ENCODE data around the gene YY1. TPM values are rescaled to one million over a fixed set of nuclear protein-coding genes. Genes with fewer than 3 reads are reported as not detected.
"Not testable (repeated sequence)": the region's sequence is repeated elsewhere in the genome, so short reads cannot be mapped to it uniquely, and the experiment has no call there.

YY1 gene
- polyA plus RNA-seq, 1 experiment: 45.6 TPM

- no peaks in the 10 kb centered on the region for H3K27me3 ChIP-seq (ENCODE audit: control insufficient read depth, insufficient read depth, low read length)
- no peak overlapping the region for H3K27ac ChIP-seq (ENCODE audit: low read depth, low read length)
- no peaks in the 10 kb centered on the region for H3K9me3 ChIP-seq (ENCODE audit: control insufficient read depth, insufficient read depth, low read length)
- CTCF ChIA-PET: no interaction called here
- TF ChIP-seq CTCF (IDR thresholded peaks at IDR 0.05; ENCODE audit: low read depth, low read length): no peak
- POLR2A ChIA-PET: no interaction called here
- no peak overlapping the region for H3K4me3 ChIP-seq (ENCODE audit: low read depth, low read length)
- DNase-seq (ENCODE audit: low read depth, low spot score): no peak
These were observed 37.2 kb upstream of the YY1 start for GRCh38 chr14:100201701-100202100.

GRCh38 chr14:100202712-100203111, 36.2 kb upstream of the YY1 start:
- ChIA-PET CTCF (interaction anchor here (2.2 kb wide), 1 partner anchor 9 kb away, joined by 24 read pairs; no protein-coding TSS in a partner anchor), POLR2A (no interaction called here)
- TF ChIP-seq CTCF (IDR thresholded peaks at IDR 0.05; ENCODE audit: low read depth, low read length): no peak
- Histone ChIP-seq H3K4me3 (ENCODE audit: low read depth, low read length) (no peak overlapping the region), H3K9me3 (ENCODE audit: control insufficient read depth, insufficient read depth, low read length) (0 out of 2 replicates have a peak, but pooled peaks cover 2% of the 10 kb centered on the region), H3K27me3 (ENCODE audit: control insufficient read depth, insufficient read depth, low read length) (no peaks in the 10 kb centered on the region), H3K27ac (ENCODE audit: low read depth, low read length) (no peak overlapping the region)
- no peak for DNase-seq (ENCODE audit: low read depth, low spot score)

- no peak for DNase-seq (ENCODE audit: low read depth, low spot score)
- CTCF ChIA-PET: interaction anchor here (2.2 kb wide), 1 partner anchor 10 kb away, joined by 24 read pairs; no protein-coding TSS in a partner anchor
- H3K27me3 ChIP-seq (ENCODE audit: control insufficient read depth, insufficient read depth, low read length): no peaks in the 10 kb centered on the region
- no peak for TF ChIP-seq CTCF (IDR thresholded peaks at IDR 0.05; ENCODE audit: low read depth, low read length)
- H3K27ac ChIP-seq (ENCODE audit: low read depth, low read length): no peak overlapping the region
- no peak overlapping the region for H3K4me3 ChIP-seq (ENCODE audit: low read depth, low read length)
- peaks cover 6% of the 10 kb centered on the region; the same call in 1 of the 2 replicates for H3K9me3 ChIP-seq (ENCODE audit: control insufficient read depth, insufficient read depth, low read length)
- POLR2A ChIA-PET: no interaction called here
These were observed 35.8 kb upstream of the YY1 start for GRCh38 chr14:100203146-100203545.

- Histone ChIP-seq H3K27me3 (ENCODE audit: control insufficient read depth, insufficient read depth, low read length) (no peaks in the 10 kb centered on the region), H3K27ac (ENCODE audit: low read depth, low read length) (no peak overlapping the region), H3K9me3 (ENCODE audit: control insufficient read depth, insufficient read depth, low read length) (peaks cover 6% of the 10 kb centered on the region; the same call in 1 of the 2 replicates), H3K4me3 (ENCODE audit: low read depth, low read length) (no peak overlapping the region)
- no peak for TF ChIP-seq CTCF (IDR thresholded peaks at IDR 0.05; ENCODE audit: low read depth, low read length)
- CTCF ChIA-PET: interaction anchor here (2.2 kb wide), 1 partner anchor 11 kb away, joined by 24 read pairs; no protein-coding TSS in a partner anchor
- peak; percentile 37 for DNase-seq (ENCODE audit: low read depth, low spot score)
- POLR2A ChIA-PET: interaction anchor here (0.7 kb wide), 1 partner anchor 10 kb away, joined by 3 read pairs; no protein-coding TSS in a partner anchor
These were observed 34.7 kb upstream of the YY1 start for GRCh38 chr14:100203962-100204834.

- POLR2A ChIA-PET: interaction anchor here (0.7 kb wide), 1 partner anchor 11 kb away, joined by 3 read pairs; no protein-coding TSS in a partner anchor
- H3K27me3 ChIP-seq (ENCODE audit: control insufficient read depth, insufficient read depth, low read length); DNase-seq (ENCODE audit: low read depth, low spot score); CTCF ChIA-PET; H3K27ac ChIP-seq (ENCODE audit: low read depth, low read length); H3K4me3 ChIP-seq (ENCODE audit: low read depth, low read length); H3K9me3 ChIP-seq (ENCODE audit: control insufficient read depth, insufficient read depth, low read length): not testable (repeated sequence)
These were observed 34.1 kb upstream of the YY1 start for GRCh38 chr14:100204835-100205167.

- POLR2A ChIA-PET: interaction anchor here (0.6 kb wide), 1 partner anchor 12 kb away, joined by 9 read pairs; no protein-coding TSS in a partner anchor
- not testable (repeated sequence) for H3K4me3 ChIP-seq (ENCODE audit: low read depth, low read length); DNase-seq (ENCODE audit: low read depth, low spot score); H3K27ac ChIP-seq (ENCODE audit: low read depth, low read length); H3K9me3 ChIP-seq (ENCODE audit: control insufficient read depth, insufficient read depth, low read length); H3K27me3 ChIP-seq (ENCODE audit: control insufficient read depth, insufficient read depth, low read length)
- CTCF ChIA-PET: interaction anchor here (2.5 kb wide), 1 partner anchor 15 kb away, joined by 16 read pairs; no protein-coding TSS in a partner anchor
These were observed 31.4 kb upstream of the YY1 start for GRCh38 chr14:100207588-100207987.

GRCh38 chr14:100208136-100208535, 30.8 kb upstream of the YY1 start:
- DNase-seq (ENCODE audit: low read depth, low spot score); H3K4me3 ChIP-seq (ENCODE audit: low read depth, low read length); CTCF ChIA-PET; H3K27ac ChIP-seq (ENCODE audit: low read depth, low read length); H3K9me3 ChIP-seq (ENCODE audit: control insufficient read depth, insufficient read depth, low read length); H3K27me3 ChIP-seq (ENCODE audit: control insufficient read depth, insufficient read depth, low read length): not testable (repeated sequence)
- POLR2A ChIA-PET: interaction anchor here (0.6 kb wide), 1 partner anchor 12 kb away, joined by 9 read pairs; no protein-coding TSS in a partner anchor

Measured in AG04450 (cell line).